ENCODE data around the gene CIAO3.
A peak's percentile ranks its signal among the peaks of the same experiment; 100 is the strongest.
"Not testable (repeated sequence)": the region's sequence is repeated elsewhere in the genome, so short reads cannot be mapped to it uniquely, and the experiment has no call there.

The CIAO3 gene

DNA sequence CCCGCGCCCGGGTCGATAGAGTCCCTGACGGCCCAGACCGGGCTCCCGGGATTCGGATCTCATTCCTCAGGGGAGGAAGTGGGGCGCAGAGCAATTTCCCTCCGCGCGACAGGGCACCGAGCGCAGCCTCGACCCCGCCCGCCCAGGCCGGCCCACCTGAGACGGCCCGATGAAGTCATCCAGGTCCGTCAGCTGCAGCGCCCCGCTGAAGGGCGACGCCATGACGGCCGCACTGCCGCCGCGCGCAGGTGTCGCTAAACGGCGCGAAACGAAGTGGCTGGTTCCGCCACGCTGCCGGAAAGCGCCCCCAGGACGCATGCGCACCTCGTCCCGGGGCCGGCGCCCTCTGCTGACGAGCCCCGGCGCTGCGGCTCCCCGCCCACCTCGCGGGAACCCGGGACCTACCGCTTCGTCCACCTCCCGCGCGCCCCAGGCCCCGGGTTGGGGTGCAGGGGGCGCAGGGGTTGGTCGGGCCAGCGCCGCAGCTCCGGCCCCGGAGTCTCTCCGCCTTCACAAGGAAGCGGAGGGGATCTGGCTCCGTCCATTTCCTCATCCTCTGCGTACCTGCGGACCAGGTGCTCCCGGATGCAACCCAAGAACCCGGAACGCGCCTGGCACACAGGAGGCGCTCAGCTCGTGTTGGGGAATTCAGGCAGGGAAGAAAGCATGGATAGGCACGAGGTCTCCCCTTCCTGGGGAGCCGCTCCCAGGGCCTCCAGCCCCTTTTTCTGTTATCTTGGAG is at the start of gene CIAO3:
Gene CIAO3, minus strand, starts transcription at position 234 of the 742 bp plus-strand sequence. Its CDS starts 12 bp downstream, at position 222.
- DNase-seq, result peak; percentile 45

- no peak for DNase-seq
These were observed 49.3 kb upstream of the CIAO3 start for GRCh38 chr16:790086-790485.

DNA sequence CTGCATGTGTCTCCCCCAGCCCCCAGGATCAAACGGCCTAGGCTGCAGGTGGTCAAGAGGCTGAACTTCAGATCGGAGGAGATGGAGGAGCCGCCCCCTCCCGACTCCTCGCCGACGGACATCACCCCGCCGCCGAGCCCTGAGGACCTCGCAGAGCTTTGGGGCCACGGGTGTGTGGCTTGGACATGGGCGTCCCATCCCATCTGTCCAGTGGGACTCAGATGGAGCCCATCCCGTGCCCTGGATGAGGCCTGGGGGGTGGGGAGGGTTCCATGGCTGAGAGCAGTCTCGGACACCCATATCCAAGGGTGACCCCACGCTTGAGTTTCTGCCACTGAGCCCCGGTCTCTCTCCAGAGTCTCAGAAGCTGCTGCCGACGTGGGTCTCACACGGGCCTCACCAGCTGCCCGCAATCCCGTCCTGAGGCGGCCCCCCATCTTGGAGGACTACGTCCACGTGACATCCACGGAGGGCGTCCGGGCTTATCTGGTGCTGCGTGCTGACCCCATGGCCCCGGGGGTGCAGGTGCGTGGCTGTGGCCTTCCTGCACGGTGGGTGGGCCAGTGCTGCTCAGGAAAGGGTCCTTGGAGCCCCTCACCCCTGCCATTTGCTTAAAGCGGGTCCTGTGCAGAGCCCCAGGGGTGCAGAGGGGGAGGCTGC is 48.5 kb upstream of the CIAO3 start:
- DNase-seq, result no peak

DNA sequence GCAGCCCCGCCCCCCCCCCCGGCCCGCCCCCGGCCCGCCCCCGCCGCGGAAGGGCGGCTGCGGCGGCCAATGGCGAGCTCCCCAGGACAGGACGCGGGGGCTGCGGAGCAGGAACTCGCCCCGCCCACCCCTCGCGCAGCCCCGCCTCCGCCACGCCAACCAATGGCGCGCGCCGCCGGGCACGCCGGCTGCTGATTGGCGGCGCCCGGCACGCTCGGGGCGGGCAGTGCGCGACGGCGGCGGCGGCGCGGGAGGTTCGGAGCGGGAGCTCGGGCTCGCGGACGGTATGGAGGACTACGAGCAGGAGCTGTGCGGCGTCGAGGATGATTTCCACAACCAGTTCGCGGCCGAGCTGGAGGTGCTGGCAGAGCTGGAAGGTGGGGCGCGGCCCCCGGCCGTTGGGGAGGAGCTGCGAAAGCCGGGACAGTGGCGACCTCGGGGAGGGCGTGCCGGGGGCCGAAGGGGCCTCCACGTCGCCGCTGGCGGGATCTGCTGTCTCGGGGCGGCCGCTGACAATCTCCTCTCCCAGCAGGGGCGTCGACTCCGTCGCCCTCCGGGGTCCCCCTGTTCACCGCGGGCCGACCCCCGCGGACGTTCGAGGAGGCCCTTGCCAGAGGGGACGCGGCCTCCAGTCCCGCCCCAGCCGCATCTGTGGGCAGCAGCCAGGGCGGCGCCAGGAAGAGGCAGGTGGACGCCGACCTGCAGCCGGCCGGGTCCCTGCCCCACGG is 47.8 kb upstream of the CIAO3 start, which contains the start of gene CHTF18:
Gene CHTF18, plus strand, starts transcription at position 222 of the 728 bp plus-strand sequence. Its CDS starts 65 bp downstream, at position 287.
- DNase-seq, result peak; percentile 50

- DNase-seq, result no peak
These were observed 47.2 kb upstream of the CIAO3 start, which contains the start of gene RPUSD1 for GRCh38 chr16:787978-788398. Gene RPUSD1 (minus strand): TSS chr16:788381. CDS start chr16:787737, 644 bp downstream.

DNA sequence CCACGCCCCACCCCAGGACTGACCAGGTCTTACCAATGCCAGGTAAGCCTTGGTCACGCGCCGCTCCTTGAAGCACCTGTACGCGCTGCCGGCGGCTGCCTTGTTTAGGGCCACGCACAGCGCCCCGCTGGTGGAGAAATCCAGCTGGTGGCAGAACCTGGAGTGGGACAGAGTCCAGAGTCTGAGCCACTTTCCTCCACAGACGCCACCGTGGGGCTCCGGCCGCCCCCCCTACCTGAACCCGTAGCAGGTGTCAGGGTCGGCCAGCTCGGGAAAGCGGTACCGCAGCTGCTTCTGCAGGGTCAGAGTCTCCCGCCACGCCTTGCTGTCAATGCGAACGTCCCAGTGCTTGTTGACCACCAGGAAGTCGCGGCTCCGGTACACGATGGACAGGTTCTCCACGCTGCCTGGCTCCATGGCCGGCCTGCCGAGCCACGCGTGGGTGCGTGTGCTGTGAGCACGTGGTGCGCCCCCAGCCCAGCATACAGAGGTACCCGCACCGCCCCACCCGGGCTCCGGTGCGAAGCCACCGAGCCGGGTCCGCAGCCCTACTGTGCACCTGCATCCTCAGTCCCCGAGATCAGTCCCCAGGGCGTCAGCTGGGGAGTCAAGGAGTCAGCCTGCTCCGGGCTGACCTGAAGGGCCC is 46.6 kb upstream of the CIAO3 start:
- no peak for DNase-seq

GRCh38 chr16:785563-786535 is 45.1 kb upstream of the CIAO3 start:
- DNase-seq, result peak; percentile 18

- no peak for DNase-seq
These were observed 43.6 kb upstream of the CIAO3 start for GRCh38 chr16:784431-784830.

GRCh38 chr16:783404-784161 is 42.8 kb upstream of the CIAO3 start:
- no peak for DNase-seq

GRCh38 chr16:782766-783403 is 42.1 kb upstream of the CIAO3 start:
- no peak for DNase-seq

GRCh38 chr16:782258-782657 is 41.5 kb upstream of the CIAO3 start:
- no peak for DNase-seq

DNA sequence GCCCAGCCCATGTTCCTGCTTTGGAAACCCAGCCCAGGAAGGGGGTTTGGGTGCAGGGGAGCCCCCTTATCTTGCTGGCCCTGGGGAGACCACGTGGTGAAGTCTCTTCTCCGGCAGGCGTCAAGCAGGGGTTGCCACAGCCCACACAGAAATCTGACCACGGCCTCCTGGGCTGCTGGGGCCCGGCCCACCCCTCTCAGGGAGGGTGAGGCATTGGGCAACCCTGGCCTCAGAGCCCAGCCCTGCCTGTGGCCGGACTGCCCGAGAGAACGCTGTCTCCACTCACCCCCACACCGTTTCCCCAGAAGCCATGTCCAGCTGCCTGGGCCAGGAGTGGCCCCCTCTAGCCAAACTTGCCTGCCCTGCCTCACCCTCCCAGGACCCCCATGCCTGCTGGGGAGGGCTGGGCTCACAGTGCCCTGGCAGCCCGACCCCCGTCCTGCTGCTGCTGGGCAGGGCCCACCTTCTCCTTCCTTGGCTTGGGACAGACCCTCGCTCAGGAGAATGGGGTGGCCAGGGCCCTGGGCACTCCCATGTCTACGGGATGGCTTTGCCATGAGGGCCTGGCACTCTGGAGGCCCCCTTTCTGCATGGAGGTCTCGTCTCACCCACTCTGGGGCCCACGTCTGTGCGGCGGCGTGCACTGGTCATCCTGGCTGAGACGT is 40.7 kb upstream of the CIAO3 start:
- no peak for DNase-seq

DNA sequence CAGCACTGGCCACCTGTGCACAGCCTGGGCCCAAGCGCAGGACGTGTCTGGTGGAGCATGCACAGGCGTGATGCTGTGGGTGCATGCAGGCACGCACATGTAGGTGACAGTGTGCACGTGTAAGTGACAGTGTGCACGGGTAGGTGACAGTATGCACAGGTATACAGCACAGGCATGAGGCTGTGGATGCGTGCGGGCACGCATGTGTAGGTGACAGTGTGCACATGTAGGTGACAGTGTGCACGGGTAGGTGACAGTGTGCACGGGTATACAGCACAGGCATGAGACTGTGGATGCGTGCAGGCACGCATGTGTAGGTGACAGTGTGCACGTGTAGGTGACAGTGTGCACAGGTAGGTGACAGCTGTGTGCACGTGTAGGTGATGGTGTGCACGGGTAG is 39.5 kb upstream of the CIAO3 start:
- no peak for DNase-seq

- no peak for DNase-seq
These were observed 38.8 kb upstream of the CIAO3 start for GRCh38 chr16:779561-779960.

GRCh38 chr16:778909-779527 is 38.2 kb upstream of the CIAO3 start:
- DNase-seq, result no peak

GRCh38 chr16:778447-778846 is 37.6 kb upstream of the CIAO3 start:
- no peak for DNase-seq

DNA sequence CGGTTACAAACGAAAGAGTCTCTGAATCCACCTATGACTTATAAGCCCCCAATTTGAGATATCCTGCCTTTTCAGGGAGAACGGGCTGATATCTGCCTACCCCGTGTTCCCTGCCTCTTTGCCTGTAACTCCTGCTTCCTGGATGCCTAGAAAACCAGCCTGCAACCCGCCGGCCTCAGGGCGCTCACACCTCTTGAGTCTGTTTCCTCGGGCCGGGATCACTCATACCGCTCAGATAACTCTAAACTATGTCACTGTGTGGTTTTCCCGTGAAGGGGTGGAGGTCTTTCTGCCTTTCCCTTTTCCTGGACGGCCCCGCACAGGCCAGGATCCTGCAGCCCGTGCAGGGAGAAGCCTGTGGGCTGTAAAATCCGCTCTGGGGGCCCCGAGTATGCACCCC is 37.0 kb upstream of the CIAO3 start:
- DNase-seq, result no peak

DNA sequence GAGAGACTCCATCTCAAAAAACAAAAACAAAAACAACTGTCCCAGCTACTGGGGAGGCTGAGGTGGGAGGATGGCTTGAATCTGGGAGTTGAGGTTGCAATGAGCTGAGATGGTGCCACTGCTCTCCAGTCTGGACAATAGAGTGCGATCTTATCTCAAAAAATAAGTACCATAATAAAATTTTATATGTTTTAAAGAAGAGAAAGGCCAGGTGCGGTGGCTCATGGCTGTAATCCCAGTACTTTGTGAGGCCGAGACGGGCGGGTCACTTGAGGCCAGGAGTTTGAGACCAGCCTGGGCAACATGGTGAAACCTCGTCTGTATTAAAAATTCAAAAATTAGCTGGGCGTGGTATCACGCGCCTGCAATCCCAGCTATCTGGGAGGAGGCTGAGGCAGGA is 36.0 kb upstream of the CIAO3 start:
- DNase-seq, result no peak

GRCh38 chr16:776298-776697 is 35.5 kb upstream of the CIAO3 start:
- DNase-seq, result not testable (repeated sequence)
